Measurements from ENCODE around the gene HOXA6.
A peak's percentile ranks its signal among the peaks of the same experiment; 100 is the strongest.

HOXA6 gene

GRCh38 chr7:27099453-27100370, 47.9 kb downstream of the HOXA6 start:
- no peak for DNase-seq (ENCODE audit: low read depth in 1 of 2, low spot score in 1 of 2)

GRCh38 chr7:27098578-27099451, 48.8 kb downstream of the HOXA6 start:
- no peak for DNase-seq (ENCODE audit: low read depth in 1 of 2, low spot score in 1 of 2)

DNA sequence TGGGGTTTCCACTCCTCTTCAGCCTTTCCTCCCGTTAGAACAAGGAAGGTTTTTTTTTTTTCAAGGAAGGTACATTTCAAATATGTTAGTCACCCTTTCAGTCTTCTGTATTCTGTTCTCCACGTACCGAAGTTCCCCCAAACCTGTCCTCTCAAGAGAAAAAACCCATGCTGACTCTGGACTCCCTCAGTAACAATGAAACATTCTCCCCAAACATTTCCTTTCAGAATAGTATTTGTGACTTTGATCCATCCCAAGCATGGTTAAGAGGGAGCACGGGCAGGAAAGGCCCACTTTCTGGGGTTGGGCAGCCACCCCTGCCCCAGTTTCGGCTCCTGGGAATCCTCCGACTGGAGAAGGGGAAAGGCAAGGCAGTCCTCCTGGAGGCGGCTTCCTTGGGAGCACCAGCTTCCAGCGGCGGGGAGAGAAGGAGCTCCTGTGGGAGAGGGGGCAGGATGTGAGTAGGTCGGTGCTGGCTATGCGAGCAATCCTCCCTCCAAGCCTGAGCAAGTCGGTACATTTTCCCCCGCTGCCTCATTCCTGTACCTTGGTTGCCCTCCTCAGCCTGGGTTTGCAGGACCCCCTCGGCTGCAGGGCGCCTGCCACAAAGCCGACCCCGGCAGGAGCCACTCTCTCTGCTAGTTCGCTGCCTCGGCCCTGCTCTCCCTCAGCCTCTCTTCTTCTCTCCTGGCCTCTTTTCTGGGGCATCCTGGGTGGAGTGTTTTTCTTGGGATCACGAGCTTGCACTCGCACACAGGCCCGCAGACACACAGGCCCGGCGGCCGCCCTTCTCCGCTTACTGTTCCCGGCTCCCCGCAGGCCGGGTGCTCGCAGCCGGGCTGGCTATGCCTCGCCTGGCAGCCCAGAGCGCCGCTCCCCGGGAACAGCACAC, 49.6 kb downstream of the HOXA6 start:
- DNase-seq (ENCODE audit: low read depth in 1 of 2, low spot score in 1 of 2) = no peak

DNA sequence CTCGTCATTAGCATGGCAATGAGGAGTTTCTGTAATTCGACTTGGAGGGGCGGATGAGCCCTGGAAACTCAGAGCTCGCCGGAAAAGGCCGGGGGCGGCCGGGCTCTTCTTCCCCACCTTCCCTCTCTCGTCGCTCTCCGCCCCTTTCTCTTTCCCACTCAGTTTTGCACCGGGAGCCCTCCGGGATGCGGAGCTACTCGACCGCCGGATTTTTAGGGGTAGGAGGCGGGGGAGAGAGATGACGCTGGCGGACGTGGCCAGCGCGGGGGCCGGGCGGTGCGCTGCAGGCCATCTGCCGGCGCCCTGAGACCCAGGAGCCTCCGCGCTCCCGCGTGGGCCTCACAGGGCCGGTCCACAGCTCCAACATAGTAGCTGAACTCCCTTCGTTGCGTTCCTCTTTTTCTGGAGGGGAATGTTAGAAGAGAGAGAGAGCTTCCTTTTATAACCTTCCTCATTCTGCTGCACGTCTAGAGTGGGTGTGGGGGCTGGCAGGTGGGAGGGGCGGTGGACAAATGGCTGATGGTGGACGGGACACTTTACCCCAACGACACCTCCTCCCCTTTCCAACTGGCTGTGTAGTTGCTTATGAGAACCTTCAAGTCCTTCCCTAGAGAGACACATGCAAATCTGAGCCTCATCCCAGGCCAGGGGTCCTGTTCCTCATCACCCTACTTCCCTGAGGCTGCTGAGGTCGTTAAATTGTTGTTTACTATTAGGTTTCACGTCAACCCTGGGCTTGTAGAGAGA, 50.6 kb downstream of the HOXA6 start:
- DNase-seq (ENCODE audit: low read depth in 1 of 2, low spot score in 1 of 2) = no peak

DNA sequence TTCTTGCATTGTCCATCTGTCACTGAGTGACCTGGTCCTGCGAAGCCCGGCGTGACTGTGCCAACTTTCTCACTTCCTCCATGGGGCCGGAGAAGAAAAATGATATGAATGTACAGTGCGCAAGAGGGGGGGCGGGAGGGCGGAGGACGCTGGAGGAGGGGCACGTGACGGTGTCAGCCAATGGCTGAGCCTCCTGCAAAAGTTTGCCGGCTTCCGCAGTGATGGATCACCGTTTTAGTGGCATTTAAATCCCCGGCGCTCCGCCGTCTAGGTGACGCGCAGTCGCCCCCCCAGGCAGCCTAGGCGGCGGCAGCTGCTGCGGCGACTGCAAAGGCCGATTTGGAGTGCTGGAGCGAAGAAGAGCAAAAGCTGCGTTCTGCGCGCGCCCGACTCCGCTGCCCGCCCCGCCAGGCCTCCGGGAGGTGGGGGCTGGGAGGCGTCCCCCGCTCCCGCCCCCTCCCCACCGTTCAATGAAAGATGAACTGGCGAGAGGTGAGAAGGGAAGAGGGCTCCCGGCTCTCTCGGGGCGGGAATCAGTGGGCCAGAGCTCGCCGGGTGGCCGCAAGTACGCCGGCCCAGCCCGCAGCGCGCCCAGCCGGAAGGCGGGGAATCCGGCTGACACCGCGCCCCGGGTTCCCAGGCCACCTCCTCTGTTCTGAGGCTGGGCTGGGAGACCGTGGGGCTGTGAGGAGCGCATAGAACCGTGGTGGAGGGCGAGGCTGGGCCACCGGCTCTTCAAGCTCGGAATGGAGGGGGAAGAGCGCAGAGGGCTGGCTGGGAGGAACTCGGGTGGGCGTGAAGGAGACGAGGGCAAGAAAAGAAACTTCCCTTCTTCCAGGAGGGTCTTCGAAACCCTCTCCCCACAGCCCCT, 51.4 kb downstream of the HOXA6 start, which contains the start of gene HOXA1:
Gene HOXA1 (minus strand): TSS at position 104 of the 871 bp plus-strand sequence. CDS start 88 bp downstream, at position 16.
- DNase-seq (ENCODE audit: low read depth in 1 of 2, low spot score in 1 of 2) = peak; percentile 40 to 62
